Tibial nerve (tissue), 4 donors: ENCODE results near the gene PPY. TPM values are rescaled to one million over a fixed set of nuclear protein-coding genes. Genes with fewer than 3 reads are reported as not detected.
"Not testable (repeated sequence)": the region's sequence is repeated elsewhere in the genome, so short reads cannot be mapped to it uniquely, and the experiment has no call there.

ENCODE experiments used
- DNase-seq, 2 donors: peaks; one replicate each; pipeline ENCODE4 v3.0.0-alpha.2; 2019; ENCODE audit warnings: low spot score in 2 of 2
- H3K27ac ChIP-seq, 4 donors: fragments of 200-600 bp; sonication (generic) in 3 of 4; one replicate each; pipeline ENCODE4 v1.5.1; 2017 to 2019; ENCODE audit warnings: mild to moderate bottlenecking in 1 of 4
- H3K27me3 ChIP-seq, 2 donors: fragments of 200-600 bp; sonication (generic) in 1 of 2; one replicate each; pipeline versions ENCODE4 v1.5.1 to v1.6.0; 2017 to 2019
- H3K36me3 ChIP-seq, 3 donors: fragments of 200-600 bp; sonication (generic); one replicate each; pipeline ENCODE4 v1.5.1; 2018 to 2019
- H3K4me1 ChIP-seq, 4 donors: fragments of 200-600 bp; sonication (generic) in 3 of 4; one replicate each; pipeline ENCODE4 v1.5.1; 2017 to 2019
- H3K4me3 ChIP-seq, 4 donors: fragments of 200-600 bp; sonication (generic) in 3 of 4; one replicate each; pipeline ENCODE4 v1.5.1; 2017 to 2019; ENCODE audit warnings: mild to moderate bottlenecking in 1 of 4, moderate library complexity in 1 of 4
- H3K9me3 ChIP-seq, 4 donors: fragments of 200-600 bp; sonication (generic) in 3 of 4; one replicate each; pipeline ENCODE4 v1.5.1; 2017 to 2019
- EP300 ChIP-seq, 2 donors: sonication (generic); formaldehyde crosslinking; IDR thresholded peaks; one replicate each; pipeline ENCODE4 v1.6.1; 2017; ENCODE audit warnings: antibody characterized with exemption in 2 of 2, mild to moderate bottlenecking in 1 of 2
- POLR2A ChIP-seq, 2 donors: fragments of 450-650 bp; IDR thresholded peaks; one replicate each; pipeline ENCODE4 v1.6.1; 2017; ENCODE audit warnings: antibody characterized with exemption in 2 of 2, mild to moderate bottlenecking in 2 of 2, moderate library complexity in 2 of 2
- WGBS, 2 donors: methylation state at CpG; one replicate each; pipeline ENCODE4 v1.1.5; 2018; 5-methylcytosine and 5-hydroxymethylcytosine counted together
- total RNA-seq, 4 donors: library from RNA; depleted of rRNA; stranded (reverse); fragments of >200 nt; gene quantifications; one replicate each; pipeline ENCODE4 v1.1.0, GENCODE V29; 2016
- TF ChIP-seq, protein P1 (sequence below), 5 experiments: fragments of 200-600 bp in 3 of 5; fragments of 450-650 bp in 2 of 5; sonication (generic) in 3 of 5; IDR thresholded peaks; one replicate each; pipeline ENCODE4 v1.5.1; 2016 to 2019; ENCODE audit warnings: antibody characterized with exemption in 5 of 5, mild to moderate bottlenecking in 3 of 5, moderate library complexity in 2 of 5

The PPY gene
- total RNA-seq, 4 donors from 2014 or later: not detected

- H3K27me3 ChIP-seq: peaks cover 0 to 49% of the 10 kb centered on the region in 2 donors
- no peak overlapping the region for H3K27ac ChIP-seq
- 44% methylated on average over 14 of the region's 14 CpGs for whole genome bisulfite sequencing, 2 donors
- H3K9me3 ChIP-seq: no peaks in the 10 kb centered on the region
- DNase-seq: no peak
- TF ChIP-seq EP300 (IDR thresholded peaks at IDR 0.05) (no peak), POLR2A (IDR thresholded peaks at IDR 0.05) (no peak)
- TF ChIP-seq, protein P1, sequence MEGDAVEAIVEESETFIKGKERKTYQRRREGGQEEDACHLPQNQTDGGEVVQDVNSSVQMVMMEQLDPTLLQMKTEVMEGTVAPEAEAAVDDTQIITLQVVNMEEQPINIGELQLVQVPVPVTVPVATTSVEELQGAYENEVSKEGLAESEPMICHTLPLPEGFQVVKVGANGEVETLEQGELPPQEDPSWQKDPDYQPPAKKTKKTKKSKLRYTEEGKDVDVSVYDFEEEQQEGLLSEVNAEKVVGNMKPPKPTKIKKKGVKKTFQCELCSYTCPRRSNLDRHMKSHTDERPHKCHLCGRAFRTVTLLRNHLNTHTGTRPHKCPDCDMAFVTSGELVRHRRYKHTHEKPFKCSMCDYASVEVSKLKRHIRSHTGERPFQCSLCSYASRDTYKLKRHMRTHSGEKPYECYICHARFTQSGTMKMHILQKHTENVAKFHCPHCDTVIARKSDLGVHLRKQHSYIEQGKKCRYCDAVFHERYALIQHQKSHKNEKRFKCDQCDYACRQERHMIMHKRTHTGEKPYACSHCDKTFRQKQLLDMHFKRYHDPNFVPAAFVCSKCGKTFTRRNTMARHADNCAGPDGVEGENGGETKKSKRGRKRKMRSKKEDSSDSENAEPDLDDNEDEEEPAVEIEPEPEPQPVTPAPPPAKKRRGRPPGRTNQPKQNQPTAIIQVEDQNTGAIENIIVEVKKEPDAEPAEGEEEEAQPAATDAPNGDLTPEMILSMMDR (IDR thresholded peaks at IDR 0.05): no peak
- H3K4me1 ChIP-seq: no peaks in the 10 kb centered on the region
- no peaks in the 10 kb centered on the region for H3K36me3 ChIP-seq
- no peak overlapping the region for H3K4me3 ChIP-seq
Measured at GRCh38 chr17:43974382-43975266, 32.3 kb upstream of the PPY start.

- not testable (repeated sequence) for H3K27ac ChIP-seq, H3K36me3 ChIP-seq, H3K9me3 ChIP-seq, H3K4me1 ChIP-seq, DNase-seq, H3K4me3 ChIP-seq
- WGBS, 2 donors: 84 to 91% methylated on average over 22 of the region's 22 CpGs
- peaks cover 0 to 36% of the 10 kb centered on the region in 2 donors for H3K27me3 ChIP-seq
Measured at GRCh38 chr17:43972444-43973212, 30.4 kb upstream of the PPY start.

DNA sequence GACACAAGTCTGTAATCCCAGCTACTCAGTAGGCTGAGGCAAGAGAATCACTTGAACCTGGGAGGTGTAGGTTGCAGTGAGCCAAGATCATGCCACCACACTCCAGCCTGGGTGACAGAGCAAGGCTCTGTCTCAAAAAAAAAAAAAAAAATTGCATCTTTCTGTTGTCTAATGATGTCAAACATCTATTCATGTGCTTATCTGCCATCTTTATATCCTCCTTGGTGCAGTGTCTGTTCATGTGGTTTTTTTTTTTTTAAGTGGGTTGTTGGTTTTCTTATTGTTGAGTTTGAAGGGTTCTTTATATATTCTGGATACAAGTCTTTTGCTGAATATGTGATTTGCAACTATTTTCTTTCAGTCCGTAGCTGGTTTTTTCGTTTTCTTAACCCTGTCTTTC is 29.2 kb upstream of the PPY start:
- H3K27me3 ChIP-seq: peaks cover 0 to 29% of the 10 kb centered on the region in 2 donors
- H3K4me3 ChIP-seq, DNase-seq, H3K9me3 ChIP-seq, H3K27ac ChIP-seq, H3K36me3 ChIP-seq, H3K4me1 ChIP-seq: not testable (repeated sequence)
- WGBS, 2 donors: 25 to 31% methylated on average over 2 of the region's 2 CpGs

- TF ChIP-seq POLR2A (IDR thresholded peaks at IDR 0.05) (no peak), EP300 (IDR thresholded peaks at IDR 0.05) (no peak)
- TF ChIP-seq, protein P1 (IDR thresholded peaks at IDR 0.05): no peak
- H3K9me3 ChIP-seq: no peaks in the 10 kb centered on the region
- no peaks in the 10 kb centered on the region for H3K4me1 ChIP-seq
- no peak for DNase-seq
- 66 to 70% methylated on average over 4 of the region's 4 CpGs for WGBS, 2 donors
- peaks cover 0 to 29% of the 10 kb centered on the region in 2 donors for H3K27me3 ChIP-seq
- no peaks in the 10 kb centered on the region for H3K36me3 ChIP-seq
- H3K4me3 ChIP-seq: no peak overlapping the region
- H3K27ac ChIP-seq: no peak overlapping the region
Measured at GRCh38 chr17:43970366-43970765, 28.1 kb upstream of the PPY start.

GRCh38 chr17:43967251-43967875 is 25.1 kb upstream of the PPY start:
- Histone ChIP-seq H3K4me1 (no peaks in the 10 kb centered on the region), H3K27ac (no peak overlapping the region), H3K36me3 (no peaks in the 10 kb centered on the region), H3K9me3 (no peaks in the 10 kb centered on the region), H3K4me3 (no peak overlapping the region), H3K27me3 (peaks cover 0 to 3% of the 10 kb centered on the region in 2 donors)
- DNase-seq: no peak
- WGBS, 2 donors: 42 to 59% methylated on average over 9 of the region's 9 CpGs
- TF ChIP-seq EP300 (IDR thresholded peaks at IDR 0.05) (no peak), POLR2A (IDR thresholded peaks at IDR 0.05) (no peak)
- TF ChIP-seq, protein P1 (IDR thresholded peaks at IDR 0.05): no peak
